ENCODE data around the gene TNFRSF12A. TPM values are rescaled to one million over a fixed set of nuclear protein-coding genes. Genes with fewer than 3 reads are reported as not detected.

The TNFRSF12A gene
- total and polyA plus RNA-seq, 2 of the 13 experiments (the other 11 are each of a cell fraction or from before 2014, with no cell fraction given): 61.9 to 66.0 TPM

GRCh38 chr16:2981177-2981898 is 38.8 kb upstream of the TNFRSF12A start (continued):
- TF ChIP-seq ZNF543 (CRISPR knock-in tag; IDR thresholded peaks at IDR 0.05) (0 out of 2 replicates have a peak, but pooled peaks have one; percentile 67), KLF6 (CRISPR knock-in tag; IDR thresholded peaks at IDR 0.05) (peak; percentile 43; the same call in 1 of the 2 replicates), ARID5B (CRISPR knock-in tag; IDR thresholded peaks at IDR 0.05) (peak; percentile 51), ZNF441 (CRISPR knock-in tag; IDR thresholded peaks at IDR 0.05; ENCODE audit: borderline replicate concordance) (no peak; the same call in 1 of the 2 replicates), MAZ (IDR thresholded peaks at IDR 0.05; ENCODE audit: borderline replicate concordance, low read depth, low read length) (no peak), MAZ (CRISPR knock-in tag; IDR thresholded peaks at IDR 0.05; ENCODE audit: low read depth) (no peak), ZNF446 (CRISPR knock-in tag; IDR thresholded peaks at IDR 0.05) (0 out of 2 replicates have a peak, but pooled peaks have one; percentile 37), RFXAP (CRISPR knock-in tag; IDR thresholded peaks at IDR 0.05; ENCODE audit: borderline replicate concordance) (no peak), MAF1 (CRISPR knock-in tag; IDR thresholded peaks at IDR 0.05; ENCODE audit: borderline replicate concordance) (no peak), ELK4 (CRISPR knock-in tag; IDR thresholded peaks at IDR 0.05; ENCODE audit: borderline replicate concordance) (no peak), YY1 (IDR thresholded peaks at IDR 0.05; ENCODE audit: insufficient read depth, insufficient replicate concordance, low read depth, low read length) (peak; percentile 59), ZKSCAN8 (CRISPR knock-in tag; IDR thresholded peaks at IDR 0.05; ENCODE audit: borderline replicate concordance) (no peak; the same call in 1 of the 2 replicates), ZBTB42 (CRISPR knock-in tag; IDR thresholded peaks at IDR 0.05) (no peak), KLF11 (CRISPR knock-in tag; IDR thresholded peaks at IDR 0.05) (no peak), TRIM22 (IDR thresholded peaks at IDR 0.05) (no peak), RARA (CRISPR knock-in tag; IDR thresholded peaks at IDR 0.05) (peak; percentile 39), CAMTA2 (CRISPR knock-in tag; IDR thresholded peaks at IDR 0.05; ENCODE audit: borderline replicate concordance) (no peak), TFDP2 (CRISPR knock-in tag; IDR thresholded peaks at IDR 0.05) (peak; percentile 70), ZNF614 (CRISPR knock-in tag; IDR thresholded peaks at IDR 0.05; ENCODE audit: borderline replicate concordance) (peak; percentile 51; the same call in 1 of the 2 replicates), HNF4G (IDR thresholded peaks at IDR 0.05; ENCODE audit: borderline replicate concordance, low read depth, low read length) (peak; percentile 21; the same call in 1 of the 2 replicates), HNF4G (CRISPR knock-in tag; IDR thresholded peaks at IDR 0.05; ENCODE audit: borderline replicate concordance, low read depth) (peak; percentile 22; the same call in 1 of the 2 replicates)

Data from HepG2 (cell line).